RPMI8226 (cell line): ENCODE results near the gene MFNG.

Experiments
- DNase-seq: peaks from one replicate; pipeline ENCODE4 v3.0.0-alpha.2; 2015

The MFNG gene

GRCh38 chr22:37443977-37444376 lies 42.2 kb downstream of the MFNG start:
- DNase-seq, result no peak

GRCh38 chr22:37443086-37443485 lies 43.1 kb downstream of the MFNG start:
- no peak for DNase-seq

GRCh38 chr22:37442537-37442936 lies 43.6 kb downstream of the MFNG start:
- DNase-seq, result peak; percentile 48

- DNase-seq, result no peak
Observed at GRCh38 chr22:37442135-37442534, 44.0 kb downstream of the MFNG start.

GRCh38 chr22:37440875-37441274 lies 45.3 kb downstream of the MFNG start:
- no peak for DNase-seq

GRCh38 chr22:37439347-37439746 lies 46.8 kb downstream of the MFNG start:
- DNase-seq, result no peak

- no peak for DNase-seq
Observed at GRCh38 chr22:37435970-37436603, 50.1 kb downstream of the MFNG start.

- DNase-seq, result no peak
Observed at GRCh38 chr22:37433786-37434185, 52.4 kb downstream of the MFNG start.

GRCh38 chr22:37432708-37433054 lies 53.5 kb downstream of the MFNG start:
- no peak for DNase-seq

GRCh38 chr22:37431801-37432707 lies 54.1 kb downstream of the MFNG start:
- DNase-seq, result peak; percentile 37

- no peak for DNase-seq
Observed at GRCh38 chr22:37431366-37431765, 54.8 kb downstream of the MFNG start.

- no peak for DNase-seq
Observed at GRCh38 chr22:37430941-37431340, 55.2 kb downstream of the MFNG start.

- peak; percentile 78 for DNase-seq
Observed at GRCh38 chr22:37428649-37429586, 57.3 kb downstream of the MFNG start.

- DNase-seq, result peak; percentile 42
Observed at GRCh38 chr22:37427711-37428635, 58.2 kb downstream of the MFNG start.

- DNase-seq, result peak; percentile 52
Observed at GRCh38 chr22:37427135-37427710, 59.0 kb downstream of the MFNG start, which contains the start of gene ELFN2. ELFN2 (minus strand) TSS chr22:37427479; CDS start chr22:37375534, 51,945 bp downstream.

GRCh38 chr22:37426706-37427134 lies 59.5 kb downstream of the MFNG start:
- peak; percentile 43 for DNase-seq

- DNase-seq, result peak; percentile 97
Observed at GRCh38 chr22:37425800-37426705, 60.1 kb downstream of the MFNG start.

- no peak for DNase-seq
Observed at GRCh38 chr22:37425369-37425768, 60.8 kb downstream of the MFNG start.

GRCh38 chr22:37423283-37423682 lies 62.9 kb downstream of the MFNG start:
- DNase-seq, result no peak

GRCh38 chr22:37421468-37421877 lies 64.7 kb downstream of the MFNG start:
- DNase-seq, result no peak
